Ovary (tissue), 9 donors: ENCODE measurements around the gene SPATA31C1. TPM values are rescaled to one million over a fixed set of nuclear protein-coding genes. Genes with fewer than 3 reads are reported as not detected.

Experiments used
- DNase-seq, 5 donors: peaks; one replicate each; pipeline ENCODE4 v3.0.0-alpha.2; 2019 to 2020
- H3K27ac ChIP-seq, 2 donors: fragments of 200-600 bp; one replicate each; pipeline versions ENCODE4 v1.5.1 to v1.8.0; 2019 to 2022
- H3K27me3 ChIP-seq: fragments of 200-600 bp; one replicate; pipeline ENCODE4 v1.8.0; 2022
- H3K36me3 ChIP-seq: fragments of 200-600 bp; sonication (generic); one replicate; pipeline ENCODE4 v1.5.1; 2019
- H3K4me1 ChIP-seq: one replicate; pipeline ENCODE4 v1.8.1; 2013; ENCODE audit warnings: mild to moderate bottlenecking, moderate library complexity; ENCODE audit not compliant: insufficient read depth
- H3K4me3 ChIP-seq: fragments of 200-600 bp; sonication (generic); one replicate; pipeline ENCODE4 v1.5.1; 2017
- H3K9me3 ChIP-seq, 2 donors: fragments of 200-600 bp in 1 of 2; sonication (generic) in 1 of 2; one replicate each; pipeline versions ENCODE4 v1.5.1 to v1.8.1; 2013 to 2019; ENCODE audit warnings: mild to moderate bottlenecking in 1 of 2, moderate library complexity in 1 of 2
- CTCF ChIP-seq, 3 donors: fragments of 450-650 bp in 2 of 3; fragments of 200-600 bp in 1 of 3; IDR thresholded peaks; one replicate each; pipeline versions ENCODE4 v1.5.1 to v1.8.0; 2016 to 2022; ENCODE audit warnings: antibody characterized with exemption in 3 of 3, mild to moderate bottlenecking in 1 of 3
- EP300 ChIP-seq: sonication (generic); formaldehyde crosslinking; IDR thresholded peaks from one replicate; pipeline ENCODE4 v1.6.1; 2017; ENCODE audit warnings: antibody characterized with exemption
- POLR2A ChIP-seq: fragments of 450-650 bp; IDR thresholded peaks from one replicate; pipeline ENCODE4 v1.6.1; 2017; ENCODE audit warnings: antibody characterized with exemption, mild to moderate bottlenecking, moderate library complexity
- WGBS, 3 donors: extraction: QIAGEN DNeasy Blood & Tissue Kit in 1 of 3; methylation state at CpG; one replicate each; pipeline versions ENCODE4 v1.1.5 to v1.1.7; 2013 to 2017; 5-methylcytosine and 5-hydroxymethylcytosine counted together
- intact Hi-C, 4 donors: fragments of 100-400 bp; cut with DNase I; formaldehyde crosslinking; loops; one replicate each; pipeline versions ENCODE4 v1.11.0 to v1.15.1; 2022 to 2023
- polyA plus RNA-seq, 2 donors: library from polyadenylated mRNA; stranded (reverse); fragments of 200-250 nt in 1 of 2; fragments of 350-450 nt in 1 of 2; fragmentation: Illumina TruSeq in 1 of 2; extraction: RNeasy Lipid Tissue Mini Kit (QIAGEN cat#74804) in 1 of 2; gene quantifications; one replicate each; pipeline ENCODE4 v1.2.3, GENCODE V29; 2013 to 2014
- total RNA-seq, 7 donors: library from RNA; depleted of rRNA in 2 of 7; stranded (reverse); fragments of >200 nt in 2 of 7; fragmentation: NEBNext Ultra II Directional in 3 of 7; extraction: Animal tissue kit (Norgen Biotek cat#: 25700) in 3 of 7; gene quantifications; one replicate each; pipeline versions ENCODE4 v1.1.0 to v1.2.4, GENCODE V29; 2016 to 2023
- donor health status: DM: no; HTN: no; CAD: no; lungs with moderate emphysema.
- donor health status: DM: no; HTN: no; CAD: no.
- donor health status: Bipolar disorder and iron deficiency.
- donor health status: DM: yes; HTN: yes; CAD: no.
- donor health status: DM: no; HTN: no; CAD: no.
- donor health status: DM: yes; HTN: yes; CAD: no.

Gene SPATA31C1
- total and polyA plus RNA-seq, 9 donors = not detected

GRCh38 chr9:87970602-87971001, 52.8 kb downstream of the SPATA31C1 start:
- 96 to 99% (median 99%) methylated on average over 10 of the region's 10 CpGs for WGBS, 3 donors
- no peak for DNase-seq
- Histone ChIP-seq H3K36me3 (no peaks in the 10 kb centered on the region), H3K4me3 (no peak overlapping the region), H3K9me3 (no peaks in the 10 kb centered on the region), H3K27me3 (no peaks in the 10 kb centered on the region), H3K4me1 (peaks cover 3% of the 10 kb centered on the region), H3K27ac (no peak overlapping the region)
- TF ChIP-seq POLR2A (no peak), EP300 (no peak), CTCF (IDR thresholded peaks at IDR 0.05) (no peak)
- intact Hi-C loops = no loop called here

GRCh38 chr9:87973122-87973521, 55.4 kb downstream of the SPATA31C1 start:
- Histone ChIP-seq H3K27me3 (no peaks in the 10 kb centered on the region), H3K4me3 (no peak overlapping the region), H3K27ac (no peak overlapping the region), H3K4me1 (peaks cover 3% of the 10 kb centered on the region), H3K9me3 (no peaks in the 10 kb centered on the region), H3K36me3 (no peaks in the 10 kb centered on the region)
- TF ChIP-seq POLR2A (no peak), CTCF (IDR thresholded peaks at IDR 0.05) (no peak), EP300 (no peak)
- 78 to 85% (median 80%) methylated on average over 5 of the region's 5 CpGs for whole genome bisulfite sequencing, 3 donors
- DNase-seq = no peak
- intact Hi-C loops = no loop called here

Other genes with a start within 250 kb of the SPATA31C1 start
- gene CTSL, start 191.8 kb upstream of the SPATA31C1 start, total RNA-seq = 100 to 1,000 TPM in 5 of 7 donors, 10 to 100 TPM in 2; 94.0 to 154 (median 110) TPM
- gene CTSL, start 191.8 kb upstream of the SPATA31C1 start, polyA plus RNA-seq = 100 to 1,000 TPM; 161 to 219 TPM
- not detected for gene SPATA31E1, start 35.1 kb upstream of the SPATA31C1 start, total RNA-seq
- not detected for gene SPATA31E1, start 35.1 kb upstream of the SPATA31C1 start, polyA plus RNA-seq
- 10 to 100 TPM in 6 of 7 donors, 1 to 10 TPM in 1; 9.4 to 21.7 (median 14.9) TPM for gene CDK20, start 56.6 kb downstream of the SPATA31C1 start, total RNA-seq
- gene CDK20, start 56.6 kb downstream of the SPATA31C1 start, polyA plus RNA-seq = 10 to 100 TPM in 1 of 2 donors, 1 to 10 TPM in 1; 8.9 to 10.1 TPM
- gene SPATA31C2, start 220.5 kb downstream of the SPATA31C1 start, total RNA-seq = under 1 TPM in 4 of 7 donors, not detected in 3; 0.05 to 0.34 (median 0.09) TPM
- under 1 TPM in 1 of 2 donors, not detected in 1; 0.01 TPM for gene SPATA31C2, start 220.5 kb downstream of the SPATA31C1 start, polyA plus RNA-seq